ENCODE results near the gene SLC38A8.

SLC38A8 gene

DNA sequence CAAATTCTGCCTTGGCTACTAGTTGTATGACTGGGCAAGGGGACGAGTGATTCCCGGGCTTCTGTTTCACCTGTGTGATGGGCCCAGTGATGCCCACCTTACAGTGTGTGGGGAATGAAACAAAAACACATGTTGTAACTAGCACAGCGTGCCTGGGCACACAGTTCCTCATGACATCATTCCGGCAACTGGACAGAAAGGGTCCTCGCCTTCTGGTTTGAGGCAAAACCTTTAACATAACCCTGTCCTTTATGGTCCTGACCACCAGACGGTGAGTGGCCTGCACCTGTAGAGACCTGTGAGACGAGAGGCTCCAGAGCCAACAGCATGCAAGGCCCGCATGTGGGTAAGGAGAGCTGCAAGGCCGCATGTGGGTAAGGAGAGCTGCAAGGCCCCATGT is 7.7 kb upstream of the SLC38A8 start:
- Mint-ChIP-seq H3K4me1 (ENCODE audit: low read depth) (no peaks in the 10 kb centered on the region), H3K9me3 (no peaks in the 10 kb centered on the region), H3K4me3 (no peak overlapping the region), H3K27ac (no peak overlapping the region), H3K36me3 (ENCODE audit: low read depth) (peaks cover 83% of the 10 kb centered on the region), H3K27me3 (peaks cover 10% of the 10 kb centered on the region)
- intact Hi-C loops (cut with micrococcal nuclease): no loop called here

DNA sequence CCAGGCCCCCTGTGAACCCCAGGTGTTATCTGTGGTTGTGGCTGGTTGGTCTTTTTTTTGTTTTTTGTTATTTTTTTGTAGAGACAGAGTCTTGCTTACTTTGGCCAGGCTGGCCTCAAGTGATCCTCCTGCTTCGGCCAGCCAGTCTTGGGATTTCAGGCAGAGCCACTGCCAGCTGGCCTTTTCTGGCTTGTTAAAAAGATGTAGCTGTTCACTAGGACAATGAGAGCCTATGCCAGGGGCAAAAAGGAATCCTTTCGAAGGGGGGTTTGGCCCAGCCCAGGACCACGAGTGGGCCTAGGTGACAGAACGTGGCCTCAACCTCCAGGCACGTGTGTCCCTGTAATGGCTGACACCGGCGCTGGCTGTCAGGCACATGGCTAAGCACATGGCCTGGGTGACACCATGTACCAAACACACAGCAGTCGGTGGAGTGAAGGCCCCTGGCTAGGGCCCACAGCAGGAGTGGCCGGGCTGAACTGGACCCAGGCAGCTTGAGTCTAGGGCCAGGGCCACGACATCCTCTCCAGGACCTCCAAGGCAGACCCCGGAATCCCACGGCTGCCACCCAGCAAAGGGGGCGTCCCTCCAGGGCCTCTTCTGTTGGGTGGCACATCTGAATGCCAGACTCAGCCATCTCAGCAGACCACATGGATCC is 6.9 kb upstream of the SLC38A8 start:
- no peaks in the 10 kb centered on the region for H3K9me3 Mint-ChIP-seq
- H3K4me3 Mint-ChIP-seq: no peak overlapping the region
- H3K4me1 Mint-ChIP-seq (ENCODE audit: low read depth): no peaks in the 10 kb centered on the region
- H3K27ac Mint-ChIP-seq: no peak overlapping the region
- H3K36me3 Mint-ChIP-seq (ENCODE audit: low read depth): peaks cover 75% of the 10 kb centered on the region
- intact Hi-C loops (cut with micrococcal nuclease): no loop called here
- H3K27me3 Mint-ChIP-seq: peaks cover 17% of the 10 kb centered on the region

DNA sequence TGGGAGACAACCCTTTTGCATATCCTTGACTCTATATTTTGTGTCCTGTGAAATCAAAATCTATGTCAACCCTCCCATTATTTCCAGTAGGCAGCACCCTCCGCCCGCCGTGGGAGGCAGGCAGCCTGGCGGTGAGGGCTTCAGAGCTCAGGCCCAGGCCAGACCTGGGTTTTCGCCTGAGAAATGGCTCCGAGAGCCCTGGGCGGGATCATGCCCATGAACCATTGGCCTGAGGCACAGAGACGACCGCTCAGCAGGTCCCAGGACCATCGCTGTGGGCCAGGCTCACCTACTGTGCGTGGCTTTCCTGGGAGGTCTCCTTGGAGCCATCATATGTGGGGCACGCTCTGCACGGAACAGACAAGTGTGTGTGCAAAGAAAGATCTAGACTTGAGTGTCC is 6.3 kb upstream of the SLC38A8 start:
- Mint-ChIP-seq H3K4me3 (no peak overlapping the region), H3K27me3 (peaks cover 24% of the 10 kb centered on the region), H3K9me3 (no peaks in the 10 kb centered on the region), H3K4me1 (ENCODE audit: low read depth) (peaks cover 4% of the 10 kb centered on the region), H3K27ac (no peak overlapping the region), H3K36me3 (ENCODE audit: low read depth) (peaks cover 69% of the 10 kb centered on the region)
- intact Hi-C loops (cut with micrococcal nuclease): no loop called here

DNA sequence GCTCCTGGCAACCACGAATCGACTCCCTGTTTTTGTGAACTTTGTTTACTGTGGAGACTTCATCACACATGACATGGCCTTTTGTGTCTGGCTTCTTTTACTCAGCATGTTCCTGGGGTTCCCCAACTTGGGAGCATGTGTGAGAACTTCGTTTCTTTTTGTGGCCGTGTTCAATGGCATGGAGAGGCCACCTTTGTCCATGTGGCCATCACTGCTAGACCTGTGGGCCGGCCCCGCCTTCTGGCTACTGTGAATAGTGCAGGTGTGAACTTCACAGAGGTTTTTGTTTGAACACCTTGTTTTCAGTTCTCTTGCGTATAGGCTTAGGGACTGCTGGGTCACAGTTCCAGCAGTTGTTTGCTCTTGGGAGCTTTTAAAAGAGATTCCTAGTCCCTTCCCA is 5.7 kb upstream of the SLC38A8 start:
- no peak overlapping the region for H3K27ac Mint-ChIP-seq
- intact Hi-C loops (cut with micrococcal nuclease): no loop called here
- peaks cover 30% of the 10 kb centered on the region for H3K27me3 Mint-ChIP-seq
- no peak overlapping the region for H3K4me3 Mint-ChIP-seq
- no peaks in the 10 kb centered on the region for H3K9me3 Mint-ChIP-seq
- H3K4me1 Mint-ChIP-seq (ENCODE audit: low read depth): peaks cover 6% of the 10 kb centered on the region
- H3K36me3 Mint-ChIP-seq (ENCODE audit: low read depth): peaks cover 63% of the 10 kb centered on the region

DNA sequence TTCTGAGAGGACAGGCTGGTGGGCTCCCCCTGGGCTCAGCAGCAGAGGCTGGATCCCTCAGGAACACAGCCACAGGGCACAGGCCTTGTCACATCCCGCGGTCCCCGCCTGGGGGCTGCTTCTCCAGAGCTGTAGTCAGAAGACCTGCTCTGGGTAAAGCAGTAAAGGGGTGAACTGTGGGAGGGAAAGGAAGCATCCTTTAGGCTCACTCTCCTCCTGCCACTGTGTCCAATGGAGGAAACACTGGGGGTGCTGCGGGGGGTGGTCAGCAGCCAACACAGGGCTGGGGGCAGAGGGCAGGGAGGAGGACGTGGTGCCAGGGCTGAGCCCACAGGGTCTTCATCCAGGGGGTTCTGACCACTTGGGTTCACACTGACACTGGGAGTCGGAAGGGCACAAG is 5.0 kb upstream of the SLC38A8 start:
- H3K9me3 Mint-ChIP-seq: no peaks in the 10 kb centered on the region
- peaks cover 6% of the 10 kb centered on the region for H3K4me1 Mint-ChIP-seq (ENCODE audit: low read depth)
- H3K27ac Mint-ChIP-seq: no peak overlapping the region
- intact Hi-C loops (cut with micrococcal nuclease): no loop called here
- no peak overlapping the region for H3K4me3 Mint-ChIP-seq
- peaks cover 36% of the 10 kb centered on the region for H3K27me3 Mint-ChIP-seq
- H3K36me3 Mint-ChIP-seq (ENCODE audit: low read depth): peaks cover 56% of the 10 kb centered on the region

DNA sequence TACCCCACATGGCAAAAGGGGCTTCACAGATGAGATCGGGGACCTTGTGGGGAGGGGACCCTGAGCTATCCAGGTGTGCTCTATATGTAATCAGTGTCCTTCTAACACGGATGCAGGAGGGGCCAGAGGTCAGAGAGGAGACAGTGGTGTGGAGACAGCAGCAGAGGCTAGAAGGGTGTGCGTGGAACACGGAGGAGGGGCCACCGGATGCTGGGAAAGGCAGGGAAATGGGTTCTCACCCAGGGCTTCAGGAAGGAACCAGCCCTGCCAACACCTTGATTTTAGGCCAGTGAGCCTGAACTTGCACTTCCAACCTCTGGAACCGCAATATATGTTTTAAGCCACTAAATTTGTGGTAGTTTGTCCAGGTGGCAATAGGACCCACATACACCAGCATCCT is 4.6 kb upstream of the SLC38A8 start:
- no peak overlapping the region for H3K4me3 Mint-ChIP-seq
- intact Hi-C loops (cut with micrococcal nuclease): no loop called here
- H3K9me3 Mint-ChIP-seq: no peaks in the 10 kb centered on the region
- peaks cover 6% of the 10 kb centered on the region for H3K4me1 Mint-ChIP-seq (ENCODE audit: low read depth)
- peaks cover 52% of the 10 kb centered on the region for H3K36me3 Mint-ChIP-seq (ENCODE audit: low read depth)
- peaks cover 41% of the 10 kb centered on the region for H3K27me3 Mint-ChIP-seq
- H3K27ac Mint-ChIP-seq: no peak overlapping the region

DNA sequence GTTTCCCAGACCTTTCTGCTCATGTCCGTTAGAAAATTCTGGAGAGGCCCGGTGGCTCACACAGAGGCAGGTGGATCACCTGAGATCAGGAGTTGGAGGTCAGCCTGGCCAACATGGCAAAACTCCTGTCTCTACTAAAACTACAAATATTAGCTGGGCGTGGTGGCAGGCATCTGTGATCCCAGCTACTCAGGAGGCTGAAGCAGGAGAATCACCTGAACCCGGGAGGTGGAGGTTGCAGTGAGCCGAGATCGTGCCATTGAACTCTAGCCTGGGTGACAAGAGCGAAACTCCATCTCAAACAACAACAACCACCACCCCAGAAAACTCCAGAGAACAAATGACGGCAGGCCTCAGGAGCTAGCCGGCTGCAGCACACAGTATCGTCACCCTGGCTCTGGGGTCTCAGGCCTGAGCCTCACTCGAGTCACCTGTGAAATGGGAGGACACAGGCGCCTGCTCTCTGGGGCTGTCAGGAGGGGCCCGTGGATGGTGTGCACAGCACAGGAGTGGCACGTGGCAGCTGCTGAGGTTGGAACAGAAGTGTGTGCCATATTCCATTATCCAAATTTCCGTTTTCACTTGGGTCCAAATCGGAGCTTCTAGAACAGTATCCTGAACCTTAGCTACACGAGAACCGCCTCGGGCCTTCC is 3.3 kb upstream of the SLC38A8 start:
- Mint-ChIP-seq H3K36me3 (ENCODE audit: low read depth) (peaks cover 39% of the 10 kb centered on the region), H3K4me1 (ENCODE audit: low read depth) (peaks cover 6% of the 10 kb centered on the region), H3K9me3 (no peaks in the 10 kb centered on the region), H3K27ac (no peak overlapping the region), H3K27me3 (peaks cover 52% of the 10 kb centered on the region), H3K4me3 (no peak overlapping the region)
- intact Hi-C loops (cut with micrococcal nuclease): no loop called here

DNA sequence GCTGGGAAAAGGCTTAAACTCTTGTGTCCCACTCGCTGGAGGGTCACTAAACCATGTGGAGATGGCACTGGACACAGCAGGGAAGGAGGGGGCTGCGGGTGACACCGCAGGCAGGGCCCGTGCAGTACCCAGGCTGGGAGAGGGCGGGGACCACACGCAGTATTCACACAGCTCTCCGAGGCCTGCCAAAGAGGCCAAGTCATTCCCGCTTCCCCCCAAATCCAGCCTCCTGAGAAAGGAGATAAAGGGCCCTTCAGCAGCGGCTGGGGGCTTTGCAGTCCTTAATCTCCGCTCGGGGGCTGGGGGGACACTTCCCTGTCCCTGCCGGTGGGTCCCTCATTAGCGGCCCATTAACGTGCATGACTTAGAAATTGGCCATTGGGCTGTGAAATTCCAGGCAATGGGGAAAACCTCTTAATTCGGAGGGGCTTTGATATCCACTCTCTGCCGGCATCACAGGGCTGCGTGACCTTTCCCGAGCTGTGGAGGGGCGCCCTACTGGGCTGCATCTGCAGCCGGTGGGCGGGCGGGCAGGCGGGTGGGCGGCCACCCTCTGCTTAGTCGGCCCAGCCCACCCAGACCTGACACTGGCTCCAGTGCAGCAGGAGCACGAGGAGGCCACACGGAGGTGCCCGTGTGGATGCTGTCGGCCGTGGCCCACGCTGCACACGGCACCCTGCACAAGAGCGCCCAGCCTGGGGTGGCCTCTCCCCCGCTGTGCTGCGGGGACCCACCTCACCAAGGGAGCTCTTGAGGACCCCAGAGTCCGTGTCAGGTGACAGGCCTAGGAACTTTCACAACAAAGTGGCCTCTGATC is 2.6 kb upstream of the SLC38A8 start:
- Mint-ChIP-seq H3K36me3 (ENCODE audit: low read depth) (peaks cover 32% of the 10 kb centered on the region), H3K27ac (no peak overlapping the region), H3K4me3 (no peak overlapping the region), H3K27me3 (peaks cover 59% of the 10 kb centered on the region), H3K4me1 (ENCODE audit: low read depth) (peaks cover 6% of the 10 kb centered on the region), H3K9me3 (no peaks in the 10 kb centered on the region)
- intact Hi-C loops (cut with micrococcal nuclease): no loop called here

DNA sequence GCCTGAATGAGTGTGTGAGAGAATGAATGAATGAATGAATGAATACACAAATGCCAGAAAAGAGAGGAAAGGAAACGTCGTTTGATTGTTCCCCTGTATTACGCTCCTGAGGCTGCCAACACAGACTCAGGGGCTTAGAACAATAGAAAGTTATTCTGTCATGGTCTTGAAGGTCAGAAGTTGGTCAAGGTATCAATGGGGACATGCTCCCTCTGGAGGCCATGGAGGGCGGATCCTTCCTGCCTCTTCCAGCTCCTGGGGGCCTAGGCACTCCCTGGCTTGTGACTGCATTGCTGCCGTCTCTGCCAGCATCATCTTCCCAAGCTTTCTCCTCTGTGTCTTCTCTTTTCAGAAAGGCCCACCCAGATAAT is 1.5 kb upstream of the SLC38A8 start:
- intact Hi-C loops (cut with micrococcal nuclease): no loop called here
- Mint-ChIP-seq H3K27ac (no peak overlapping the region), H3K9me3 (no peaks in the 10 kb centered on the region), H3K27me3 (peaks cover 67% of the 10 kb centered on the region), H3K36me3 (ENCODE audit: low read depth) (peaks cover 21% of the 10 kb centered on the region), H3K4me1 (ENCODE audit: low read depth) (peaks cover 6% of the 10 kb centered on the region), H3K4me3 (no peak overlapping the region)

DNA sequence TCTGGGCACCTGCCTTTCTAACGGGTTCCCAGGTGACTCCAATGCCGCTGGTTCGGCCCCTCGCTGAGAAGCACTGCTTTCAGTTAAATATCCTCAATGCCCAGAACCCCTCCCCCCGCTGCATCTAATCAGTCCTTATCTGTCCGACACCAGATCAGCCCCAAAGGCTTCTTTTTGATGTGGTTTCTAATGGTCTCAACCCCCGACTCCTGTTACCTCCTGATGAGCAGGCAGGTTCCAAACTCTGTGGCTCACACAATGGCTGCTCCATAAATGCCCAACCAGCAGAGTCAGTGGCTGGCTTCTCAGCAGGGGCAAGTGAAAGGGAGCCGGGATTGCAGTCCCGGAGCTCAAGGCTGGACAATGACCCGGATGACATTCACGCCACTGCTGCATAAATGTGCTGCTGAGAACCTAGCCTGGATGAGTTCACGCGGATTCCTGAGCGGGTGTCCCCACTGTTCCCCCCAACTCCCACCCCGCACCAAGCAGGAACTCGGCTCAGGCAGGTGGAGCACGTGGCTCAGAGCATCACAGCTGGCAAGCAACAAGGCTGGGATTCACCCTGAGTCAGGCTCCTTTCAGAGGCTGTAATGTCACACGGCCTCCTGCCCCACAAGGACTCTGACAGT is 1.0 kb upstream of the SLC38A8 start:
- peaks cover 6% of the 10 kb centered on the region for H3K4me1 Mint-ChIP-seq (ENCODE audit: low read depth)
- H3K27ac Mint-ChIP-seq: no peak overlapping the region
- no peaks in the 10 kb centered on the region for H3K9me3 Mint-ChIP-seq
- peaks cover 16% of the 10 kb centered on the region for H3K36me3 Mint-ChIP-seq (ENCODE audit: low read depth)
- peaks cover 72% of the 10 kb centered on the region for H3K27me3 Mint-ChIP-seq
- no peak overlapping the region for H3K4me3 Mint-ChIP-seq
- intact Hi-C loops (cut with micrococcal nuclease): no loop called here

DNA sequence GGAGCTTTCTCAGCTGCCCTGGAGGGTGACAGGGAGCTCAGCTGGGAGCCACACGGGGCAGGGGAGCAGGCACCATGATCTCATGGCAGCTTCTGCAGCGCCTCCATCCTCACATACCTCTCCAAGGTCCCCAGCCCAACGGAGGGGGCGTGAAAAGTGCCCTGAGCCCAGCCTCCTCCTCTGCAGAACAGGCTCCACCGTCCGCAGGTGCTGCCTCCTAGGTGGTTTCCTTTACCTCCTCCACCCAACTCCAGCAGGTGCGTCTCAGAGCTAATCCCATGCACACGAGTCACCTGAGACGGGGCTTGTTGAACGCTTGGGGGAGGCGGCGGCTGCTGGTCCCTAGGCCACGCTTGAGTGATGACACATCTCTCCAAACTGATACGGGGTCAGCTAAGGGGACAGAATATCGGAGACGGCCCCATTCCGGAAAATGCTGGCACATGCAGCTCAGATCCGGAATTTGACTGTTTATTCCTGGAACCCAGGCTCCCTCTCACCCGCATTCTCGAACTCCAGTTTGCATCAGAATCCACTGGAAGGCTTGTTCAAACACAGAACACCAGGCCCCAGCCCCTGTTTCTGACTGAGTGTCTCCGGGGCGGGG is 387 bp upstream of the SLC38A8 start:
- Mint-ChIP-seq H3K36me3 (ENCODE audit: low read depth) (peaks cover 12% of the 10 kb centered on the region), H3K27ac (no peak overlapping the region), H3K9me3 (no peaks in the 10 kb centered on the region), H3K4me3 (no peak overlapping the region), H3K4me1 (ENCODE audit: low read depth) (peaks cover 6% of the 10 kb centered on the region), H3K27me3 (peaks cover 78% of the 10 kb centered on the region)
- intact Hi-C loops (cut with micrococcal nuclease): no loop called here

DNA sequence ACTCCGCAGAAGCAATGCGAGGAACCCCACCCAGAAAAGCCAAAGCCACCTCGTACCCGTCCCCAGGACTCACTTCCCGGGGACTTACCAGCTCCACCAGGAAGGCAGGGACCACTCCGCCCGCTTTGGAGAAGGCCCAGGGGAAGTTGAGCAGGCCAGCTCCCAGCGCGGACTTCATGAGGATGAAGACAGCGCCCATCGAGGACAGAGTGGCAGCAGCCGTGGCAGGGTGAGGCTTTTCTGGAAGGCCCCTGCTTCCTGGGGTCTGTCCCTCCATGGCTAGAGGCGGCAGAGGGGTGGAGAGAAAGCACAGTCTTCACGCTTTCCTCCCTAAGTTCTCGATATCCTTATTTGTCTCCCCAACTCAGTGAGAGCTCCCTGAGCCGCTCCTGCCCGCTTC is 714 bp downstream of the SLC38A8 start:
- no peaks in the 10 kb centered on the region for H3K9me3 Mint-ChIP-seq
- peaks cover under 1% of the 10 kb centered on the region for H3K36me3 Mint-ChIP-seq (ENCODE audit: low read depth)
- peaks cover 6% of the 10 kb centered on the region for H3K4me1 Mint-ChIP-seq (ENCODE audit: low read depth)
- intact Hi-C loops (cut with micrococcal nuclease): no loop called here
- peaks cover 80% of the 10 kb centered on the region for H3K27me3 Mint-ChIP-seq
- no peak overlapping the region for H3K4me3 Mint-ChIP-seq
- no peak overlapping the region for H3K27ac Mint-ChIP-seq

DNA sequence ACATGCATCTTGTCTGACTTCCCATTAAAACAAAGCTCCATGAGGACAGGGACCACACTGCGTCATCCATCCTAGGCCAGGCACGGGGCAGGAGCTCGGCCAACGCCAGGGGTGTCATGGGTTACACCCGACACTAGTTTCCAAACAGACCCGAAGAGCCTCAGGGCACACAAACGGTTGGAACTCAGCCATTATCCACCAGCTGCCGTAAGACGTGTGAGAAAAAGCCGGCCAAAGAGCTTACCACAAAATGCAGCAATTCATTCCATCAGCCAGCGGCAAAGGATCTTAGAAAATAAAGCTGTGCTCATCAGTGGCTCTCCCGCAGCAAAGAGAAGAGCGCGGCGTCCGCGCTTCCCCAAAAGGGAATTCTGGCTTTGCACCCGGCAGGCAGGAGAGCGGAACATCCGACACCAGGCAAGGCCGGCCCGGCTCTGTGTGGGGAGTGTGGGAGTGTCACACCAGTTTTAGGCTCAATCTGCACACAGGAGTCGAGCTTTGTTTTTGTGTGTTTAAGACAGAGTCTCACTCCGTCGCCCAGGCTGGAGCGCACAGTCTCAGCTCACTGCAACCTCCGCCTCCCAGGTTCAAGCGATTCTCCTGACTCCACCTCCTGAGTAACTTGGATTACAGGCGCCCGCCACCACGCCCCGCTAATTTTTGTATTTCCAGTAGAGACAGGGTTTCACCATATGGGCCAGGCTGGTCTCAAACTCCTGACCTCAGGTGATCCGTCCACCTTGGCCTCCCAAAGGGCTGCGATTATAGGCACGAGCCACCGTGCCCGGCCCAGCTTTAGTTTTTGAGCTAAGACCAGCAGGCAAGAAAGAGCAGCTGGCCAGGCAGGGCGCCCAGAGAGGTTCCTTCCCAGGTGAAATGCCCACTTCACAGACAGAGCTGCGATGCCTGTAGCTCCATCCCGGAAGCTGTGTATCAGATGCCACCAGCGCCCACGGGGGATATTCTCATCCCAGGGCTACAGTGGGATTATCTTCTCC is 1.5 kb downstream of the SLC38A8 start:
- H3K27ac Mint-ChIP-seq: no peak overlapping the region
- H3K9me3 Mint-ChIP-seq: peaks cover 6% of the 10 kb centered on the region
- intact Hi-C loops (cut with micrococcal nuclease): no loop called here
- no peak overlapping the region for H3K4me3 Mint-ChIP-seq
- H3K4me1 Mint-ChIP-seq (ENCODE audit: low read depth): peaks cover 6% of the 10 kb centered on the region
- H3K27me3 Mint-ChIP-seq: peaks cover 83% of the 10 kb centered on the region
- H3K36me3 Mint-ChIP-seq (ENCODE audit: low read depth): no peaks in the 10 kb centered on the region

Measured in dendritic cell treated with granulocyte-macrophage colony-stimulating factor and Interleukin-4, amounts not matched to agents 40 ng/mL and 50 ng/mL, for 4 days (primary cell).